Hepatocyte (in vitro differentiated cells): ENCODE measurements around the gene DNTT.

Experiments used
- CTCF ChIP-seq: fragments of 200-600 bp; sonication (generic); IDR thresholded peaks from 2 replicates; pipeline ENCODE4 v1.5.1; 2016; ENCODE audit warnings: antibody characterized with exemption, mild to moderate bottlenecking; ENCODE audit not compliant: poor library complexity
- EZH2 ChIP-seq: fragments of 200-600 bp; sonication (generic); IDR thresholded peaks from 2 replicates; pipeline ENCODE4 v1.6.1; 2016; ENCODE audit warnings: antibody characterized with exemption, mild to moderate bottlenecking, borderline replicate concordance
- EZH2phosphoT487 ChIP-seq: fragments of 200-600 bp; sonication (generic); IDR thresholded peaks from one replicate; pipeline ENCODE4 v1.6.1; 2018; ENCODE audit warnings: antibody characterized with exemption, mild to moderate bottlenecking, low read depth, moderate library complexity; ENCODE audit not compliant: unreplicated experiment, severe bottlenecking

GRCh38 chr10:96379758-96380157 lies 75.5 kb downstream of the DNTT start:
- no peak for TF ChIP-seq CTCF
- TF ChIP-seq EZH2: no peak
- TF ChIP-seq EZH2phosphoT487: no peak
